HUES64 (cell line): ENCODE results near the gene MALL.

Source experiments
- H3K27ac ChIP-seq: 2 replicates; pipeline ENCODE4 v1.7.0; 2013; ENCODE audit warnings: low read depth, low read length, inconsistent platforms
- H3K27me3 ChIP-seq: 2 replicates; pipeline ENCODE4 v1.6.1; 2013; ENCODE audit warnings: mild to moderate bottlenecking, low read length; ENCODE audit not compliant: insufficient read depth
- H3K36me3 ChIP-seq: 2 replicates; pipeline ENCODE4 v1.6.1; 2013; ENCODE audit warnings: mild to moderate bottlenecking, low read length; ENCODE audit not compliant: insufficient read depth
- H3K4me1 ChIP-seq: 2 replicates; pipeline ENCODE4 v1.6.1; 2013; ENCODE audit warnings: mild to moderate bottlenecking, low read length, moderate library complexity; ENCODE audit not compliant: insufficient read depth
- H3K4me3 ChIP-seq: 2 replicates; pipeline ENCODE4 v1.5.1; 2013; ENCODE audit warnings: mild to moderate bottlenecking, low read length, moderate library complexity
- H3K9ac ChIP-seq: 2 replicates; pipeline ENCODE4 v1.6.1; 2013; ENCODE audit warnings: mild to moderate bottlenecking, low read depth, low read length
- H3K9me3 ChIP-seq: 2 replicates; pipeline ENCODE4 v1.6.1; 2013; ENCODE audit warnings: low read depth, low read length; ENCODE audit not compliant: insufficient read depth
- WGBS: fragments of 150-250, 120-280 bp; methylation state at CpG from one replicate; pipeline ENCODE4 v1.1.7; 2013; ENCODE audit warnings: missing lambda C conversion rate; 5-methylcytosine and 5-hydroxymethylcytosine counted together

The MALL gene

GRCh38 chr2:110140401-110140800 lies 24.8 kb upstream of the MALL start:
- H3K36me3 ChIP-seq: no peaks in the 10 kb centered on the region

DNA sequence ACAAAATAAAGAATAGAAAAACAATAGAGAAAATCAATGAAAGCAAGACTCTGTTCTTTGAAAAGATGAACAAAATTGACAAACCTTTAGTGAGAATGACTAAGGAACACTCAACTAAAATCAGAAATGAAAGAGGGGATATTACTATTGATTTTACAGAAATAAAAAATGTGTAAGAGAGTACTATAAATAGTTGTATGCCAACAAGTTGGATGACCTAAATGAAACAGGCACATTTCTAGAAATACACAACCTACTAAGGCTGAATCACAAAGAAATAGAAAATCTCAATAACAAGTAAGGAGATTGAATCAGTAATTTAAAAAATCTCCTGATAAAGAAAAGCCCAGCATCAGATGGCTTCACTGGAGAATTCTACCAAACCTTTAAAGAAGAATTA lies 18.4 kb upstream of the MALL start:
- no peak overlapping the region for H3K9ac ChIP-seq
- H3K36me3 ChIP-seq: no peaks in the 10 kb centered on the region
- H3K27ac ChIP-seq: no peak overlapping the region
- no peak overlapping the region for H3K4me3 ChIP-seq
- no peaks in the 10 kb centered on the region for H3K27me3 ChIP-seq
- H3K9me3 ChIP-seq: no peaks in the 10 kb centered on the region
- no peaks in the 10 kb centered on the region for H3K4me1 ChIP-seq

More at GRCh38 chr2:110140401-110140800, 24.8 kb upstream of the MALL start:
- H3K27ac ChIP-seq: no peak overlapping the region
- 100% methylated on average over 1 of the region's 1 CpG for WGBS
- H3K9me3 ChIP-seq: no peaks in the 10 kb centered on the region
- no peaks in the 10 kb centered on the region for H3K27me3 ChIP-seq
- H3K9ac ChIP-seq: no peak overlapping the region
- H3K4me1 ChIP-seq: no peaks in the 10 kb centered on the region; the same call in 1 of the 2 replicates
- no peak overlapping the region for H3K4me3 ChIP-seq

GRCh38 chr2:110131166-110131565 lies 15.5 kb upstream of the MALL start:
- Histone ChIP-seq H3K27me3 (no peaks in the 10 kb centered on the region), H3K36me3 (no peaks in the 10 kb centered on the region), H3K9me3 (no peaks in the 10 kb centered on the region), H3K4me3 (no peak overlapping the region), H3K27ac (no peak overlapping the region), H3K9ac (no peak overlapping the region), H3K4me1 (no peaks in the 10 kb centered on the region)
- 88% methylated on average over 2 of the region's 2 CpGs for WGBS

DNA sequence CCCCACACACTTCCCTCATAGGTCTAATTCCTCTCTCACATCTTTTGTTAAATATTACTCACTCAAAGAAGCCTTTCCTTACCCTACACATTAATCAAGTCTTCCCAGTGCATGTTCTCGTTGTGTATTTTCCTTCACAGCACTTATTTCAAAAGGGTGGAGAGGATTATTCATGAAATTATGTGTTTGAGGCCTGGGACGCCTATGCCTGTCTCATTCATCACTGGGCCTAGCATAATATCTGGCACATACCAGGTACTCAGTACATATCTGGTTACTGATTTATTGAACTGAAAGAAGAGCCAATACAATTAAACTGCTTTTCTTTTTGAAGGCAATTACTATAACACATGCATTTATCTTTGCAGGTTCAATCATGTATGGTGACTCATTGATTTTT lies 15.1 kb upstream of the MALL start:
- Histone ChIP-seq H3K9ac (no peak overlapping the region), H3K27me3 (no peaks in the 10 kb centered on the region), H3K27ac (no peak overlapping the region), H3K4me3 (no peak overlapping the region), H3K9me3 (no peaks in the 10 kb centered on the region), H3K4me1 (no peaks in the 10 kb centered on the region), H3K36me3 (no peaks in the 10 kb centered on the region)
- WGBS: 100% methylated on average over 1 of the region's 2 CpGs

- no peak overlapping the region for H3K4me3 ChIP-seq
- no peak overlapping the region for H3K9ac ChIP-seq
- no peaks in the 10 kb centered on the region for H3K36me3 ChIP-seq
- no peaks in the 10 kb centered on the region for H3K9me3 ChIP-seq
- H3K27ac ChIP-seq: no peak overlapping the region
- 89% methylated on average over 2 of the region's 2 CpGs for WGBS
- no peaks in the 10 kb centered on the region for H3K4me1 ChIP-seq
- H3K27me3 ChIP-seq: no peaks in the 10 kb centered on the region
These were observed 11.3 kb upstream of the MALL start for GRCh38 chr2:110126906-110127305.

DNA sequence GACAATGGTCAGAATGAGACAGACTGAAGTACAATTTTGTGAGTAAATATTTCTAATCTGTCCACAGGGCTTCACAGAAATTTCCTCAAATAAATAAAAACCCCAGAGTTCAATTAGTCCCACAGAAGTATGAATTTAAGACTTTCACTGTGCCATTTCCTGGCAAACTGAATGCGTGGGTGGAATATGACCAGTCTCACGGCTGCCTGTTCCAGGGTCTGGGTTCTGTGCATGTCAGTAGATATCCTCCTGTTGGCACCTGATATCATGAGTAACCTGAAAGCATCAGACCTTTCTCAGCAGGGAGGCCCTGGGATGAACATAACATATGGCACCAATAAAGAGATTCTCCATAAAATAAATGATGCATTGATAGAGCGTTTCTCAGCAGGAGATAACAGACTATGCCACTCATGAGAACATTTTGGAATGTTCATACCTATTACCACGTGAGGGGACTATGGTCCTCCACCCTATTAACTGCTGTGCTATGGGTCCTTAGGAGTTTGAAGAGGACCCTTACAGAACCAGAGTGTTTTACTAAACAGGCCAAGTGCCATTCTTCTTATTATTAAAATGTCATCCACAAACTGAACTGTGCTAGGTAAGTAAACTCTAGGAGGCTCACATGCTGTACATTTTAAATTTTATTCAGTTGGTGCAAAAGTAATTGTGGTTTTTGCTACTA lies 10.6 kb upstream of the MALL start:
- 94% methylated on average over 4 of the region's 4 CpGs for WGBS
- H3K4me3 ChIP-seq: no peak overlapping the region
- H3K4me1 ChIP-seq: no peaks in the 10 kb centered on the region
- no peak overlapping the region for H3K27ac ChIP-seq
- H3K27me3 ChIP-seq: no peaks in the 10 kb centered on the region
- H3K9ac ChIP-seq: no peak overlapping the region
- H3K36me3 ChIP-seq: no peaks in the 10 kb centered on the region
- H3K9me3 ChIP-seq: no peaks in the 10 kb centered on the region

GRCh38 chr2:110124939-110125691 lies 9.5 kb upstream of the MALL start:
- Histone ChIP-seq H3K9ac (no peak overlapping the region), H3K27me3 (no peaks in the 10 kb centered on the region), H3K4me3 (no peak overlapping the region), H3K36me3 (no peaks in the 10 kb centered on the region), H3K27ac (no peak overlapping the region), H3K4me1 (no peaks in the 10 kb centered on the region), H3K9me3 (no peaks in the 10 kb centered on the region)
- WGBS: 93% methylated on average over 6 of the region's 6 CpGs

GRCh38 chr2:110124038-110124825 lies 8.6 kb upstream of the MALL start:
- Histone ChIP-seq H3K4me1 (no peaks in the 10 kb centered on the region), H3K36me3 (no peaks in the 10 kb centered on the region), H3K9ac (no peak overlapping the region), H3K27me3 (no peaks in the 10 kb centered on the region), H3K9me3 (no peaks in the 10 kb centered on the region), H3K27ac (no peak overlapping the region), H3K4me3 (no peak overlapping the region)
- WGBS: 92% methylated on average over 4 of the region's 4 CpGs

GRCh38 chr2:110121592-110121991 lies 6.0 kb upstream of the MALL start:
- WGBS: 91% methylated on average over 3 of the region's 3 CpGs
- no peaks in the 10 kb centered on the region for H3K4me1 ChIP-seq
- peaks cover 10% of the 10 kb centered on the region for H3K27me3 ChIP-seq
- H3K9me3 ChIP-seq: no peaks in the 10 kb centered on the region
- no peak overlapping the region for H3K9ac ChIP-seq
- H3K4me3 ChIP-seq: no peak overlapping the region
- H3K27ac ChIP-seq: no peak overlapping the region
- no peaks in the 10 kb centered on the region for H3K36me3 ChIP-seq

DNA sequence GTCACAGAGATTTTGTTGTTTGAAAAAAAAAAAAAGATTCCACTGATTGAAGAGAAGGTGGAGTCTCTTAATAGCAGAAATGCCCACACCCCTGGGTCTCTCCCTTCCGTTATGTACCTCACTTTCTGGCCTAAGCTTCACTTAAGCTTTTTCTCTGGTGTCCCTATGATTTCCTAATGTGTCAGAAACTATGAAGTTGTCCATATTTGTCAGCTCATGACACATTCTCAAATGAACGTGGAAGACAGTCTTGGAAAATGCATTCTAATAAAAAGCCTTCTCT lies 5.4 kb upstream of the MALL start:
- H3K9me3 ChIP-seq: no peaks in the 10 kb centered on the region
- H3K36me3 ChIP-seq: no peaks in the 10 kb centered on the region
- no peak overlapping the region for H3K27ac ChIP-seq
- H3K27me3 ChIP-seq: peaks cover 16% of the 10 kb centered on the region
- H3K9ac ChIP-seq: no peak overlapping the region
- WGBS: 93% methylated on average over 2 of the region's 2 CpGs
- H3K4me3 ChIP-seq: no peak overlapping the region
- H3K4me1 ChIP-seq: no peaks in the 10 kb centered on the region
